Glutamatergic neuron (in vitro differentiated cells): Measurements from ENCODE around the gene ZFP91. TPM values are rescaled to one million over a fixed set of nuclear protein-coding genes. Genes with fewer than 3 reads are reported as not detected.

Source experiments
- DNase-seq: peaks from one replicate; pipeline ENCODE4 v3.0.0; 2022
- H3K27ac Mint-ChIP-seq: one replicate; pipeline ENCODE4 v1.8.0; 2020; ENCODE audit warnings: mild to moderate bottlenecking, mixed read lengths, inconsistent platforms; ENCODE audit not compliant: unreplicated experiment
- H3K27me3 Mint-ChIP-seq: one replicate; pipeline ENCODE4 v1.8.0; 2020; ENCODE audit warnings: mild to moderate bottlenecking, moderate library complexity, mixed read lengths, inconsistent platforms; ENCODE audit not compliant: unreplicated experiment
- H3K36me3 Mint-ChIP-seq: one replicate; pipeline ENCODE4 v1.8.0; 2020; ENCODE audit warnings: mild to moderate bottlenecking, mixed read lengths, inconsistent platforms; ENCODE audit not compliant: unreplicated experiment
- H3K4me1 Mint-ChIP-seq: one replicate; pipeline ENCODE4 v1.8.0; 2020; ENCODE audit warnings: mild to moderate bottlenecking, low read depth, mixed read lengths, inconsistent platforms; ENCODE audit not compliant: unreplicated experiment
- H3K4me3 Mint-ChIP-seq: one replicate; pipeline ENCODE4 v1.8.0; 2020; ENCODE audit warnings: mild to moderate bottlenecking, mixed read lengths, inconsistent platforms; ENCODE audit not compliant: unreplicated experiment
- H3K9me3 Mint-ChIP-seq: one replicate; pipeline ENCODE4 v1.8.0; 2020; ENCODE audit warnings: mild to moderate bottlenecking, moderate library complexity, mixed read lengths, inconsistent platforms; ENCODE audit not compliant: unreplicated experiment
- total RNA-seq: library from RNA; stranded (reverse); fragmentation: NEBNext Ultra II Directional; extraction: Animal tissue kit (Norgen Biotek cat#: 25700); gene quantifications from one replicate; pipeline ENCODE4 v1.2.1, GENCODE V29; 2021; ENCODE audit not compliant: unreplicated experiment
- TF ChIP-seq, protein P1 (sequence below): fragments of 200-600 bp; sonication (generic); IDR thresholded peaks from one replicate; pipeline ENCODE4 v1.5.0; 2021; ENCODE audit not compliant: partially characterized antibody, unreplicated experiment

The ZFP91 gene
- total RNA-seq, 1 donor from 2014 or later = 44.3 TPM

DNA sequence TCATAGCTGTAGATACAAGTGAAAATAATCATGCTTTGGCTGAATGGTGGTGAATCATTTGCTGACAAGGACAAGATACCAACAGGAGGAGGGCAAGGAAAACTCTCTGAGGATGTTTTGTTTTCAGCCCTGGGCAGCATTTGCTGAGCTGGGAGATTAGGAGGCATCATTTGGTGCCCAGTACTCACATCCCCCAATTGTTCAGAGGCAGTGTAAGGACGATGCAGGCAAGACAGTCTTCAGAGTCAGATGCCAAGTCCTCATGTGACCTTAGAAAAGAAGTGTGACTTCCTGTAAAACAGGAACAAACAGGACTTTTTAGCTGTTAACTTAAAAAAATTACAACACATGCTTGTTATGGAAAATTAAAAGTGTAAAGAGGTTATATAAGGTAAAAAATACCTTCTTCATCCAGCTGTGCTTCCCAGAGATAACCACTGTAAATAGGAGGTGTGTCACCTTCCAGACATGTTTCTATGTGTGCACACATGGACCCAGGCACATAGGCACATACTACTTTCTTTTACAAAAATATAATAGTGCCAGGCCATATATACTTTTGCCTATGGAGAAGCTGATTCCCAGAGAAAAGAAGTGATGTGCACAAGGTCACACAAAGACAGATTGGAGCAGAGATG, 61.6 kb downstream of the ZFP91 start:
- Mint-ChIP-seq H3K4me3 (no peak overlapping the region), H3K4me1 (no peaks in the 10 kb centered on the region)

DNA sequence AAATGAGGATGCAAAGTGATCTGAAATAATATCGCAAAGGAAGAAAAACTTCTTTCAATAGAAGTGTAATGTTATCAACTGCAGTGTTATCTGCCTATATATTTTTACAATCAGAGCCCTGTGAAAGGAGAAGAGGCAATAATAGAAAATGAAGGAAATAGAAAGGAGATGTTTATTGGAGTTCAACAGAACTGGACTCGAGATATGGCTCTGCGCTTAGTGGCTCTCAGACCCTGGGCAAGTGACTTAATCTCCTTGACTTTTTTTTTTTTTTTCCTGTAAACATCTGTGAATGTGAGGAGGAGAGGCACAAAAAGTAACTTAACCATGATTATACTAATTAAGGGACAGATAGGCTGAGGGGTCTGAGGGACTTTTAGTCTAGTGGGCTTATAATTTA, 62.5 kb downstream of the ZFP91 start:
- Mint-ChIP-seq H3K4me1 (no peaks in the 10 kb centered on the region), H3K27ac (no peak overlapping the region), H3K27me3 (no peaks in the 10 kb centered on the region), H3K9me3 (peaks cover 3% of the 10 kb centered on the region), H3K4me3 (no peak overlapping the region), H3K36me3 (no peaks in the 10 kb centered on the region)
- TF ChIP-seq, protein P1, sequence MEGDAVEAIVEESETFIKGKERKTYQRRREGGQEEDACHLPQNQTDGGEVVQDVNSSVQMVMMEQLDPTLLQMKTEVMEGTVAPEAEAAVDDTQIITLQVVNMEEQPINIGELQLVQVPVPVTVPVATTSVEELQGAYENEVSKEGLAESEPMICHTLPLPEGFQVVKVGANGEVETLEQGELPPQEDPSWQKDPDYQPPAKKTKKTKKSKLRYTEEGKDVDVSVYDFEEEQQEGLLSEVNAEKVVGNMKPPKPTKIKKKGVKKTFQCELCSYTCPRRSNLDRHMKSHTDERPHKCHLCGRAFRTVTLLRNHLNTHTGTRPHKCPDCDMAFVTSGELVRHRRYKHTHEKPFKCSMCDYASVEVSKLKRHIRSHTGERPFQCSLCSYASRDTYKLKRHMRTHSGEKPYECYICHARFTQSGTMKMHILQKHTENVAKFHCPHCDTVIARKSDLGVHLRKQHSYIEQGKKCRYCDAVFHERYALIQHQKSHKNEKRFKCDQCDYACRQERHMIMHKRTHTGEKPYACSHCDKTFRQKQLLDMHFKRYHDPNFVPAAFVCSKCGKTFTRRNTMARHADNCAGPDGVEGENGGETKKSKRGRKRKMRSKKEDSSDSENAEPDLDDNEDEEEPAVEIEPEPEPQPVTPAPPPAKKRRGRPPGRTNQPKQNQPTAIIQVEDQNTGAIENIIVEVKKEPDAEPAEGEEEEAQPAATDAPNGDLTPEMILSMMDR = no peak
- no peak for DNase-seq

More for the DNA sequence above, 61.6 kb downstream of the ZFP91 start:
- DNase-seq = no peak
- Mint-ChIP-seq H3K36me3 (no peaks in the 10 kb centered on the region), H3K27me3 (no peaks in the 10 kb centered on the region), H3K9me3 (peaks cover 2% of the 10 kb centered on the region), H3K27ac (no peak overlapping the region)
- TF ChIP-seq, protein P1 = no peak

DNA sequence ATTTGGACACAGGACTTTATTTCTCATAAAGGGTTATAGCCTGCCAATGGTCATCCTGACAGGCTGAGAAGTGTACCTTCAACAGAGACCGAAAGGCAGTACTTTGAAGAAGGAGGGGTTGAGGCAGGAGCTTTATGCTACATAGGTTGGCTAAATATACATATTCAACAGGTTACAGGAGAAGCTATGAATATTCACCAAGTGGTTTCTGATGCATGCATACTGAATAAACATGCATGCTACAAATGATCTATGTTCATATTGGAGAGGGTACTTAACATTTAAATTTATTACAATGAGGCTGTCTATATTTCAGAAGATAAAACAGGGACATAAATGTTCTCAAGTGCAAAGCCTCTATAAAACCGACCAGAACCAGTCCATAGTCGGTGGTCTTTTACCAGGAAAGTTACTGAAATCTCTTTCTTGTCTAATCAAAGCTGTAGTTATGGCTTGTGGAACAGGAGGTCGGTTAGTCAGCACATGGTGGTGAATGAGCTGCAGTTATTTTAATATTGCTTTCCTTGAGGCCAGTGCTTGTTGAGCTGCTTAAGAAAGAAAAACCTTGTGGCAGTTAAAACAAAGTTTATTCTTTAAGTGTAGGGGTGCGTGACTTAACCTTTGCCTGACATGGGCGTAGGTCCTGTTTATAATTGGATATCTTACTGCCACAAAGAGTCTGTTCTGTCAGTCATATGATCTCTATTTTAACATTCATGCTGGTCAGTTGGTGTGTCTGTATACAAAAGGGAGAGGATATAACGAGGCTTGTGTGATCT, 63.1 kb downstream of the ZFP91 start:
- no peak overlapping the region for H3K4me3 Mint-ChIP-seq
- no peak for DNase-seq
- TF ChIP-seq, protein P1 = no peak
- H3K27ac Mint-ChIP-seq = no peak overlapping the region
- no peaks in the 10 kb centered on the region for H3K27me3 Mint-ChIP-seq
- H3K9me3 Mint-ChIP-seq = peaks cover 4% of the 10 kb centered on the region
- H3K4me1 Mint-ChIP-seq = no peaks in the 10 kb centered on the region
- H3K36me3 Mint-ChIP-seq = no peaks in the 10 kb centered on the region

DNA sequence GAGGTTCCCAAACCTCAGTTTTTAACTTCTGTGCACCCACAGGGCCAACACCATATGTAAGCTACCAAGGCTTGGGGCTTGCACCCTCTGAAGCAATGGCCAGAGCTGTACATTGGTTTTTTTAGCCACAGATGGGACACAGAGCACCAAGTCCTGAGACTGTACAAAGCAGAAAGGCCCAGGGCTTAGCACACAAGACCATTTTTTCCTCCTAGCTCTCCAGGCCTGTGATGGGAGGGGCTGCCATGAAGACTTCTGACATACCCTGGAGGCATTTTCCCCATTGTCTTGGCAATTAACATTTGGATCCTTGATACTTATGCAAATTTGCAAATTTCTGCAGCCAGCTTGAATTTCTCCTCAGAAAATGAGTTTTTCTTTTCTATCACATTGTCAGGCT, 67.0 kb downstream of the ZFP91 start:
- DNase-seq = no peak
- Mint-ChIP-seq H3K4me1 (no peaks in the 10 kb centered on the region), H3K9me3 (peaks cover 4% of the 10 kb centered on the region), H3K27me3 (no peaks in the 10 kb centered on the region), H3K27ac (no peak overlapping the region), H3K4me3 (no peak overlapping the region), H3K36me3 (peaks cover 6% of the 10 kb centered on the region)
- TF ChIP-seq, protein P1 = no peak

DNA sequence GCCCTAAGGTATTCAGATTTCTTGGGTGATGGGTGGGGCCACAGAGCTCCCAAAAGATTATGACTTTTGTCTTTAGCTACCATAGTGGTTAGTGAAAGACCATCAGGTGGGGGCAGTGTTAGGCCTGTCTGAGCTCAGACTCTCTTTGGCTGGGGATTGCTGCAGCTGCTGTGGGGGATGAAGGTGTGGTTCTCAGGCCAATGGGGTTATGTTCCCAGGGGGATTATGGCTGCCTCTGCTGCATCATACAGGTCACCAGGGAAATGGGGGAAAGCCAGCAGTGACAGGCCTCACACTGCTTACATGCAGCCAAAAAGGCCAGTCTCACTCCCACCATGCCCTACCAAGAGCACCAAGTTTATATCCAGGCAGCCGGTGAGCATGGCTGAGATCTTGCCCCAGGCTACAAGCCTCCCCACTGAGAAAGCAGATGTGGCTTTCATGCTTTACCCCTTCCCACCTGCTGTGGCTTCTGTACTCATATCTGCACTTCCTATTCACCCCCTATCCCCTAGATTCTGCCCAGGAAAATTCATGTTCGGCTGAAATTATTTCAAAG, 68.4 kb downstream of the ZFP91 start:
- H3K27ac Mint-ChIP-seq = no peak overlapping the region
- peaks cover 6% of the 10 kb centered on the region for H3K36me3 Mint-ChIP-seq
- no peaks in the 10 kb centered on the region for H3K27me3 Mint-ChIP-seq
- TF ChIP-seq, protein P1 = no peak
- peaks cover 4% of the 10 kb centered on the region for H3K9me3 Mint-ChIP-seq
- no peak overlapping the region for H3K4me3 Mint-ChIP-seq
- H3K4me1 Mint-ChIP-seq = no peaks in the 10 kb centered on the region
- no peak for DNase-seq
